K562 (cell line): ENCODE measurements around the gene PPP2R3B. TPM values are rescaled to one million over a fixed set of nuclear protein-coding genes. Genes with fewer than 3 reads are reported as not detected.

Experiments used
- ATAC-seq: fragments of 200-7000 bp; cut with Tn5 transposase; 3 replicates; pipeline ENCODE4 v1.9.1; 2020; ENCODE audit warnings: moderate library complexity
- BruUV-seq: library from RNA; stranded (reverse); fragments of 400-500 nt; replicated peaks from 2 replicates; lab custom pipeline; 2021; lab: Mats Ljungman, UMichigan
- CTCF ChIA-PET: fragments of 300-600 bp; formaldehyde crosslinking; extraction: SDS; loops from one replicate; lab custom pipeline; 2021; ENCODE audit warnings: low intra/inter-chr PET ratio; lab: Yijun Ruan, JAX
- POLR2A ChIA-PET: fragments of 300-600, 350-650 bp; sonication (Branson Sonifier 250); formaldehyde crosslinking; extraction: SDS; loops from one replicate; lab custom pipeline; 2021; ENCODE audit warnings: antibody characterized with exemption, inconsistent platforms; lab: Yijun Ruan, JAX
- DNase-seq, 4 experiments: peaks; one replicate each; pipeline versions ENCODE4 v3.0.0 to v3.0.0-alpha.2; 2011 to 2018; ENCODE audit warnings: low spot score in 3 of 4, mixed read lengths in 3 of 4; ENCODE audit errors: extremely low read depth in 1 of 4
- FAIRE-seq: peaks from 2 replicates; lab custom pipeline; 2011; peaks lifted over from hg19 to GRCh38; lab: Jason Lieb, UNC
- H2AFZ ChIP-seq: 2 replicates; pipeline ENCODE4 v1.6.0; 2011; ENCODE audit warnings: low read depth, low read length, control low read depth, inconsistent platforms
- H3K27ac ChIP-seq: fragments of 200-600 bp; 3 replicates; pipeline ENCODE4 v1.8.0; 2011; ENCODE audit warnings: low read depth, mild to moderate bottlenecking, control low read depth, inconsistent platforms, low read length, moderate library complexity, mixed read lengths; ENCODE audit errors: extremely low read depth
- H3K27me3 ChIP-seq, 2 experiments: fragments of 300-600 bp in 1 of 2; 2 replicates in 1 of 2; 3 replicates in 1 of 2; pipeline versions ENCODE4 v1.6.0 to v1.8.0; 2011; ENCODE audit warnings: inconsistent platforms in 2 of 2, low read length in 2 of 2, mild to moderate bottlenecking in 1 of 2, mixed read lengths in 1 of 2, moderate library complexity in 1 of 2; ENCODE audit not compliant: control insufficient read depth in 2 of 2, insufficient read depth in 2 of 2
- H3K36me3 ChIP-seq: fragments of 300-600 bp; 3 replicates; pipeline ENCODE4 v1.8.0; 2011; ENCODE audit warnings: mild to moderate bottlenecking, low read length, inconsistent platforms; ENCODE audit not compliant: control insufficient read depth, insufficient read depth
- H3K4me1 ChIP-seq, 2 experiments: fragments of 200-600 bp in 1 of 2; replicated peaks in 1 of 2; 2 replicates in 1 of 2; 3 replicates in 1 of 2; pipeline versions ENCODE4 v1.5.1 to v1.8.0; 2011; ENCODE audit warnings: inconsistent platforms in 2 of 2, low read length in 2 of 2, mild to moderate bottlenecking in 1 of 2, mixed read lengths in 1 of 2, moderate library complexity in 1 of 2; ENCODE audit not compliant: control insufficient read depth in 2 of 2, insufficient read depth in 2 of 2
- H3K4me2 ChIP-seq: 2 replicates; pipeline ENCODE4 v1.6.1; 2011; ENCODE audit warnings: low read length, control low read depth, inconsistent platforms, mixed read lengths; ENCODE audit not compliant: insufficient read depth
- H3K4me3 ChIP-seq: fragments of 200-600 bp; sonication (generic), shearing (Covaris generic); 2 replicates; pipeline ENCODE4 v1.5.1; 2016; ENCODE audit warnings: control low read depth, inconsistent platforms
- H3K79me2 ChIP-seq: fragments of 200-600 bp; 3 replicates; pipeline ENCODE4 v1.8.0; 2011; ENCODE audit warnings: low read length, inconsistent platforms; ENCODE audit not compliant: control insufficient read depth, insufficient read depth
- H3K9ac ChIP-seq, 2 experiments: 2 replicates each; pipeline versions ENCODE4 v1.6.0 to v1.6.1; 2011; ENCODE audit warnings: low read depth in 2 of 2, low read length in 2 of 2, control low read depth in 1 of 2, inconsistent platforms in 1 of 2, mild to moderate bottlenecking in 1 of 2, mixed read lengths in 1 of 2; ENCODE audit not compliant: insufficient read depth in 1 of 2
- H3K9me1 ChIP-seq: one replicate; pipeline ENCODE4 v1.6.0; 2011; ENCODE audit warnings: inconsistent platforms, mild to moderate bottlenecking, low read length, moderate library complexity; ENCODE audit not compliant: control insufficient read depth, insufficient read depth
- H3K9me3 ChIP-seq: replicated peaks from 2 replicates; pipeline ENCODE4 v1.5.1; 2011; ENCODE audit warnings: low read depth, low read length, inconsistent platforms; ENCODE audit not compliant: control insufficient read depth, insufficient read depth
- H4K20me1 ChIP-seq: replicated peaks from 2 replicates; pipeline ENCODE4 v1.6.1; 2011; ENCODE audit warnings: low read length, inconsistent platforms, mixed read lengths; ENCODE audit not compliant: control insufficient read depth, insufficient read depth
- CBFA2T3 ChIP-seq: fragments of 450-650 bp; IDR thresholded peaks from 2 replicates; pipeline ENCODE4 v1.6.1; 2017
- CREM ChIP-seq: IDR thresholded peaks from 2 replicates; pipeline ENCODE4 v1.6.1; 2014; ENCODE audit warnings: antibody characterized with exemption, low read depth
- ETV1 ChIP-seq: fragments of 450-650 bp; conservative IDR thresholded peaks from 2 replicates; pipeline ENCODE4 v1.6.1; 2016; ENCODE audit warnings: missing genetic modification characterization, control low read depth, low read depth, missing compliant biosample characterization
- NEUROD1 ChIP-seq: fragments of 150-350 bp; IDR thresholded peaks from 2 replicates; pipeline ENCODE4 v1.6.1; 2014; ENCODE audit warnings: borderline replicate concordance, low read length, low read depth; ENCODE audit not compliant: partially characterized antibody
- POLR3G ChIP-seq: IDR thresholded peaks from 2 replicates; pipeline ENCODE4 v1.6.1; 2011; ENCODE audit not compliant: insufficient read length, insufficient replicate concordance; ENCODE audit errors: extremely low read depth
- RAD21 ChIP-seq, 2 experiments: fragments of 250-450 bp in 1 of 2; fragments of 450-650 bp in 1 of 2; sonication (Bioruptor Pico) in 1 of 2; formaldehyde crosslinking in 1 of 2; IDR thresholded peaks in 1 of 2; conservative IDR thresholded peaks in 1 of 2; 2 replicates each; pipeline versions ENCODE4 v1.4.0 to v1.8.0; 2020 to 2022; ENCODE audit warnings: mild to moderate bottlenecking in 2 of 2, moderate library complexity in 1 of 2
- RFX7 ChIP-seq: fragments of 250-450 bp; sonication (Bioruptor Pico); IDR thresholded peaks from 2 replicates; pipeline ENCODE4 v1.5.1; 2021; ENCODE audit warnings: mild to moderate bottlenecking
- SRSF7 ChIP-seq: fragments of 200-400 bp; formaldehyde crosslinking; optimal IDR thresholded peaks from 2 replicates; pipeline ENCODE3; 2017; ENCODE audit warnings: mild to moderate bottlenecking, low read depth, low read length
- TBP ChIP-seq: optimal IDR thresholded peaks from 2 replicates; pipeline ENCODE3; 2011; ENCODE audit warnings: low read depth, low read length, improper control_type of control experiment
- TCF7L2 ChIP-seq: fragments of 150-350 bp; IDR thresholded peaks from 2 replicates; pipeline ENCODE4 v1.6.1; 2016; ENCODE audit warnings: low read depth, mild to moderate bottlenecking, low read length, moderate library complexity
- ZNF717 ChIP-seq: fragments of 250-450 bp; sonication (Bioruptor Pico); IDR thresholded peaks from 2 replicates; pipeline ENCODE4 v1.5.0; 2021
- WGBS: fragments of 100-300 bp; shearing (Covaris generic); methylation state at CpG from one replicate; pipeline ENCODE4 v1.1.6; 2016; ENCODE audit warnings: low coverage, mixed read lengths; ENCODE audit not compliant: insufficient coverage; ENCODE audit errors: missing lambda C conversion rate; 5-methylcytosine and 5-hydroxymethylcytosine counted together
- in situ Hi-C: fragments of 300-500 bp; cut with MboI; formaldehyde crosslinking; loops from 4 replicates; pipeline ENCODE4 v1.15.0; 2018; ENCODE audit warnings: inconsistent platforms, mixed read lengths
- intact Hi-C: fragments of 100-400 bp; cut with micrococcal nuclease; formaldehyde crosslinking; loops from 2 replicates; pipeline ENCODE4 v1.14.2; 2022
- polyA plus RNA-seq, 8 experiments: library from polyadenylated mRNA; depleted of rRNA in 4 of 8; stranded (reverse) in 5 of 8; unstranded in 3 of 8; fragments of >200 nt; fragmentation: Nextera tagmentation in 2 of 8; fragmentation: Illumina TruSeq in 1 of 8; extraction: Ambion mirVana in 2 of 8; extraction: Trizol in 1 of 8; gene quantifications; 2 replicates each; pipeline versions ENCODE4 v1.2.1 to v1.2.3, GENCODE V29; 2011 to 2014; ENCODE audit warnings: inconsistent platforms in 1 of 8, missing spikeins in 1 of 8
- total RNA-seq, 7 experiments: library from RNA; depleted of rRNA in 6 of 7; stranded (reverse); fragments of >200 nt in 6 of 7; fragmentation: Illumina TruSeq in 2 of 7; extraction: Trizol in 2 of 7; gene quantifications; 2 replicates each; pipeline versions ENCODE4 v1.2.1 to v1.2.3, GENCODE V29; 2011 to 2021; ENCODE audit warnings: low replicate concordance in 1 of 7
- TF ChIP-seq, protein P1 (sequence below): sonication (generic); formaldehyde crosslinking; IDR thresholded peaks from 2 replicates; pipeline ENCODE4 v1.8.1; 2023; ENCODE audit warnings: mild to moderate bottlenecking, missing genetic modification reagents
- TF ChIP-seq, protein P2 (sequence below), 2 experiments: fragments of 450-650 bp in 1 of 2; IDR thresholded peaks; 2 replicates each; pipeline ENCODE4 v1.6.1; 2011 to 2017; ENCODE audit warnings: low read depth in 2 of 2, antibody characterized with exemption in 1 of 2, borderline replicate concordance in 1 of 2, low read length in 1 of 2, mild to moderate bottlenecking in 1 of 2, mixed read lengths in 1 of 2; ENCODE audit not compliant: control insufficient read depth in 1 of 2
- TF ChIP-seq, protein P3 (sequence below): fragments of 450-650 bp; formaldehyde crosslinking; IDR thresholded peaks from 2 replicates; pipeline ENCODE4 v1.4.0; 2020; ENCODE audit warnings: mild to moderate bottlenecking

The PPP2R3B gene
- total and polyA plus RNA-seq, 9 of the 15 experiments (the other 6 are each of a cell fraction or from before 2014, with no cell fraction given), result 0.04 to 18.2 (median 8.2) TPM; not detected in 1

DNA sequence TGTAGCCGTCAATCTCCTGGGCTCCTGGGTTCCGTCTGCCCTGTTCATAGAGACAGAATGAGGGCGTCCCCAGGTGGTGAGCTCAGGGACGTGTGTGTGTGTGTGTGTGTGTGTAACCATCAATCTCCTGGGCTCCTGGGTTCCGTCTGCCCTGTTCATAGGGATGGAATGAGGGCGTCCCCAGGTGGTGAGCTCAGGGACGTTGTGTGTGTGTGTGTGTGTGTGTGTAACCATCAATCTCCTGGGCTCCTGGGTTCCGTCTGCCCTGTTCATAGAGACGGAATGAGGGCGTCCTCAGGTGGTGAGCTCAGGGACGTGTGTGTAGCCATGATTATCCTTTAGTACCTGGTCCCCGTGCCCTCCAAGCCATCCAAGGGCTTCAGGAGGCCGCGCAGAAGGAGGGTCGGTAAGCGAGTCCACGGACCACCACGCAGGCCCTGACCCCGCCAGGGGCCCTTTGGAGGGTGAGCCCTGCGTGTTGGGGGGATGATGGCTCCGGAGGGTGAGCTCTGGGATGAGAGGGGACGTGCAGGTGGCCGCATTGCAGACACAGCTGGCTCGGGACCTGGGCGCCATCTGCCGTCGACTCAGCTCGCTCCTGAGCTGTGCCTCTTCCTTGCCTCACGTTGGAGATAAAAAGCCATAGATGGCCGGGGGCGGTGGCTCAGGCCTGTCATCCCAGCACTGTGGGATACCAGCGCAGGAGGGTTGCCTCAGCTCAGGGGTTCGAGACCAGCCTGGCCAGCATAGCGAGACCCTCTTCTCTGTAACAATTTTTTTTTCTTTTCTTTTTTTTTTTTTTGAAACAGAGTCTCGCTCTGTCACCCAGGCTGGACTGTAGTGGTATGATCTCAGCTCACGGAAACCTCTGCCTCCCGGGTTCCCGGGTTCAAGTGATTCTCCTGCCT, 62.7 kb downstream of the PPP2R3B start:
- ATAC-seq (peak; percentile 69), FAIRE-seq (no peak), DNase-seq (peak in 1 of 4 experiments; percentile 70)
- Histone ChIP-seq H3K4me1 (peaks cover 5 to 23% of the 10 kb centered on the region in 2 experiments; a peak in 4 of 5 replicates), H3K9ac (peak overlapping the region in 1 of 2 experiments; percentile 64; a peak in 1 of 4 replicates), H3K4me2 (peak overlapping the region; percentile 52), H3K27ac (no peak overlapping the region; the same call in 2 of the 3 replicates), H4K20me1 (no peaks in the 10 kb centered on the region), H3K9me1 (no peaks in the 10 kb centered on the region), H2AFZ (peak overlapping the region; percentile 59; the same call in 1 of the 2 replicates), H3K27me3 (no peaks in the 10 kb centered on the region; a peak in 1 of 5 replicates), H3K4me3 (no peak overlapping the region), H3K36me3 (no peaks in the 10 kb centered on the region), H3K79me2 (peaks cover 18% of the 10 kb centered on the region; the same call in 2 of the 3 replicates), H3K9me3 (no peaks in the 10 kb centered on the region)
- ChIA-PET POLR2A (no interaction called here), CTCF (no interaction called here)
- intact Hi-C loops, result loop anchor here (10.0 kb wide), 1 partner anchor 61 kb away; the partner anchor contains the start of gene PPP2R3B
- in situ Hi-C loops, result no loop called here
- no TSS peak for BruUV-seq
- 20% methylated on average over 19 of the region's 38 CpGs for WGBS
- TF ChIP-seq ETV1 (tag), result no peak
- peak; percentile 26; the same call in 1 of the 2 replicates for TF ChIP-seq CBFA2T3
- TF ChIP-seq SRSF7, result no peak
- no peak for TF ChIP-seq NEUROD1
- peak; percentile 25 to 41; a peak in 2 of 4 replicates for TF ChIP-seq RAD21 (CRISPR knock-in tag; conservative IDR thresholded peaks at IDR 0.05 in 1 of 2, IDR thresholded peaks at IDR 0.05 in 1 of 2)
- TF ChIP-seq, protein P1, sequence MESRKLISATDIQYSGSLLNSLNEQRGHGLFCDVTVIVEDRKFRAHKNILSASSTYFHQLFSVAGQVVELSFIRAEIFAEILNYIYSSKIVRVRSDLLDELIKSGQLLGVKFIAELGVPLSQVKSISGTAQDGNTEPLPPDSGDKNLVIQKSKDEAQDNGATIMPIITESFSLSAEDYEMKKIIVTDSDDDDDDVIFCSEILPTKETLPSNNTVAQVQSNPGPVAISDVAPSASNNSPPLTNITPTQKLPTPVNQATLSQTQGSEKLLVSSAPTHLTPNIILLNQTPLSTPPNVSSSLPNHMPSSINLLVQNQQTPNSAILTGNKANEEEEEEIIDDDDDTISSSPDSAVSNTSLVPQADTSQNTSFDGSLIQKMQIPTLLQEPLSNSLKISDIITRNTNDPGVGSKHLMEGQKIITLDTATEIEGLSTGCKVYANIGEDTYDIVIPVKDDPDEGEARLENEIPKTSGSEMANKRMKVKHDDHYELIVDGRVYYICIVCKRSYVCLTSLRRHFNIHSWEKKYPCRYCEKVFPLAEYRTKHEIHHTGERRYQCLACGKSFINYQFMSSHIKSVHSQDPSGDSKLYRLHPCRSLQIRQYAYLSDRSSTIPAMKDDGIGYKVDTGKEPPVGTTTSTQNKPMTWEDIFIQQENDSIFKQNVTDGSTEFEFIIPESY, result no peak
- TF ChIP-seq TBP, result peak; percentile 29
- no peak for TF ChIP-seq RFX7
- TF ChIP-seq, protein P2, sequence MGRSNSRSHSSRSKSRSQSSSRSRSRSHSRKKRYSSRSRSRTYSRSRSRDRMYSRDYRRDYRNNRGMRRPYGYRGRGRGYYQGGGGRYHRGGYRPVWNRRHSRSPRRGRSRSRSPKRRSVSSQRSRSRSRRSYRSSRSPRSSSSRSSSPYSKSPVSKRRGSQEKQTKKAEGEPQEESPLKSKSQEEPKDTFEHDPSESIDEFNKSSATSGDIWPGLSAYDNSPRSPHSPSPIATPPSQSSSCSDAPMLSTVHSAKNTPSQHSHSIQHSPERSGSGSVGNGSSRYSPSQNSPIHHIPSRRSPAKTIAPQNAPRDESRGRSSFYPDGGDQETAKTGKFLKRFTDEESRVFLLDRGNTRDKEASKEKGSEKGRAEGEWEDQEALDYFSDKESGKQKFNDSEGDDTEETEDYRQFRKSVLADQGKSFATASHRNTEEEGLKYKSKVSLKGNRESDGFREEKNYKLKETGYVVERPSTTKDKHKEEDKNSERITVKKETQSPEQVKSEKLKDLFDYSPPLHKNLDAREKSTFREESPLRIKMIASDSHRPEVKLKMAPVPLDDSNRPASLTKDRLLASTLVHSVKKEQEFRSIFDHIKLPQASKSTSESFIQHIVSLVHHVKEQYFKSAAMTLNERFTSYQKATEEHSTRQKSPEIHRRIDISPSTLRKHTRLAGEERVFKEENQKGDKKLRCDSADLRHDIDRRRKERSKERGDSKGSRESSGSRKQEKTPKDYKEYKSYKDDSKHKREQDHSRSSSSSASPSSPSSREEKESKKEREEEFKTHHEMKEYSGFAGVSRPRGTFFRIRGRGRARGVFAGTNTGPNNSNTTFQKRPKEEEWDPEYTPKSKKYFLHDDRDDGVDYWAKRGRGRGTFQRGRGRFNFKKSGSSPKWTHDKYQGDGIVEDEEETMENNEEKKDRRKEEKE (IDR thresholded peaks at IDR 0.05; ENCODE audit: borderline replicate concordance in 1 of 2, control insufficient read depth in 1 of 2, low read depth in 2 of 2, low read length in 1 of 2), result no peak
- no peak for TF ChIP-seq ZNF717 (CRISPR knock-in tag)
- TF ChIP-seq TCF7L2, result no peak
- TF ChIP-seq, protein P3, sequence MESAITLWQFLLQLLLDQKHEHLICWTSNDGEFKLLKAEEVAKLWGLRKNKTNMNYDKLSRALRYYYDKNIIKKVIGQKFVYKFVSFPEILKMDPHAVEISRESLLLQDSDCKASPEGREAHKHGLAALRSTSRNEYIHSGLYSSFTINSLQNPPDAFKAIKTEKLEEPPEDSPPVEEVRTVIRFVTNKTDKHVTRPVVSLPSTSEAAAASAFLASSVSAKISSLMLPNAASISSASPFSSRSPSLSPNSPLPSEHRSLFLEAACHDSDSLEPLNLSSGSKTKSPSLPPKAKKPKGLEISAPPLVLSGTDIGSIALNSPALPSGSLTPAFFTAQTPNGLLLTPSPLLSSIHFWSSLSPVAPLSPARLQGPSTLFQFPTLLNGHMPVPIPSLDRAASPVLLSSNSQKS (CRISPR knock-in tag), result no peak
- TF ChIP-seq CREM, result peak; percentile 4; the same call in 1 of the 2 replicates
- TF ChIP-seq POLR3G, result no peak
